ENCODE measurements around the gene CHST15.

The CHST15 gene

GRCh38 chr10:124011464-124011863, 81.9 kb downstream of the CHST15 start:
- DNase-seq (ENCODE audit: low read depth, low spot score): no peak

GRCh38 chr10:124010563-124011131, 82.8 kb downstream of the CHST15 start:
- peak; percentile 80 for DNase-seq (ENCODE audit: low read depth, low spot score)

- no peak for DNase-seq (ENCODE audit: low read depth, low spot score)
Measured at GRCh38 chr10:124010024-124010423, 83.4 kb downstream of the CHST15 start.

GRCh38 chr10:124009231-124010015, 84.0 kb downstream of the CHST15 start:
- DNase-seq (ENCODE audit: low read depth, low spot score): no peak

DNA sequence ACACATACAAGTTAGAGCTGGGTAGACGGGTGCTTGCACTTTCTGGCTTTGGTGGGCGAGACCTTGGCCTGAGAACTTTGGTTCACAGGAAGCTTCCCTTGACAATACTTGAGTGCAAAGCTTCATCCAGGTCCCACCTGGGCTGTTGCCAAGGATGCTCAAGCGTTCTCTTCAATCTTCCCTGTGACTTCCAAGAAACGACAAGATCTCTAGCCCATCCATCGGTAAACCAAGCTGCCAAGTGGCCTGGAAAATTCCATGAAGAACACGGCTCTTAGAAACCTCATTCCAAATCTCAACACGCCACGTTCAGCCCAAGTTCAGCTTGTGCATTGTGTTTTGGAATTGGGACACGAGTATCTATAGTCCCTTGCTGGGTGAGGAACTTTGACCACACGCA, 84.7 kb downstream of the CHST15 start:
- no peak for DNase-seq (ENCODE audit: low read depth, low spot score)

DNA sequence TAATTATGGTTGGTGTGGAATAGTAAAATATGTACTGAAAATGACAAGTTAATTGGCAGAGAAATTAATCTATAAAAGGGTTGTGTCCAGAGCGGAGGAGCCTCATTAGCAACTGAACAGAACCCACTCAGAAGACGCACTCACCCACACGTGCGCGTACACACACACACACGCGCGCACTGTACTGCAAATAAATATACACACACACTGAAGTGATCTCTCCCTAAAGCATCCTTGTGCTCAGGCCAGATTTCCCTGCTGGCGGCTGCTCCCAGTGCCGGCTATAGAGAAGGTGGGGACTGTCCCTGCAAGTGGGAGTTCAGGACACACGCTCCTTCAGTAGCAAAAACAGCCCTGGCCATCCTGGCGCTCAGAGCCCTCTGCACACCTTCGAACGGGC, 85.2 kb downstream of the CHST15 start:
- DNase-seq (ENCODE audit: low read depth, low spot score): no peak

- no peak for DNase-seq (ENCODE audit: low read depth, low spot score)
Measured at GRCh38 chr10:124007773-124008145, 85.6 kb downstream of the CHST15 start.

- no peak for DNase-seq (ENCODE audit: low read depth, low spot score)
Measured at GRCh38 chr10:124007102-124007772, 86.2 kb downstream of the CHST15 start.

- DNase-seq (ENCODE audit: low read depth, low spot score): no peak
Measured at GRCh38 chr10:124006526-124006925, 86.9 kb downstream of the CHST15 start.

DNA sequence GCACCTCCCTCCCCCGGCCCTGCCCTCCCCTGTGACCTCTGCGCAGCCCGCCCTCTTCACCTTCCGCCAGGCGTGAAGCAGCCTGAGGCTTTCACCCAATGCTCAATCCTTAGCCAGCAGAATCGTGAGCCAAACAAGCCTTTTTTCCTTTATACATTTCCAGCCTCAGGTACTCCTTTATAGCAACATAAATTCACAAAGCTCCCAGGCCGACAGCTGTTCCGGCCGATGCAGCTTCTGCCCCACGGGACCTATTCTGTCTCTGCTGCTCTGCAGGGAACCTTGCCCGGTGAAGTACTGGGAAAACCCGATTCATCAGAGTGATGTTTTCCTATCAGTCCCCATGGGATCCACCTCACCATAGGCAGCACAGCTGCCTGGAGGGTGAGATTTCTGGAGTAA, 87.4 kb downstream of the CHST15 start:
- no peak for DNase-seq (ENCODE audit: low read depth, low spot score)

DNA sequence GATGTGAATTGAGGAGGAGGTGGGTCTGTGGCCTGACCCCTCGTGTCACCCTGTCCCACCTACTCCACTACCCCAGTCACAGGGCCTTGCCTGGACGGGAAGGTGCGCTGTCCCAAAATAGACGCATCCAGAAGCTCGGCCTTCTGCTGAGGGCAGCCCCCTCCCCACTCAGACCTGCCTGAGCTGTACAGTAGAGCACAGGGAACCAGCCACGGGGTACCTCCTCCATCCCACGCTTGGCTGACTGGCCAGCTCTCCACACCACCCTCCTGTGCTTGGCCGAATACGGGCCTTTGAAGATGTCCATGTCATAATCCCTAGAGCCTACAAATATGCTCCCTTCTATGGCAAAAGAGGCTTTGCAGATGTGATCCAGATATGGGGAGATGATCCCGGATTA, 88.3 kb downstream of the CHST15 start:
- DNase-seq (ENCODE audit: low read depth, low spot score): no peak

DNA sequence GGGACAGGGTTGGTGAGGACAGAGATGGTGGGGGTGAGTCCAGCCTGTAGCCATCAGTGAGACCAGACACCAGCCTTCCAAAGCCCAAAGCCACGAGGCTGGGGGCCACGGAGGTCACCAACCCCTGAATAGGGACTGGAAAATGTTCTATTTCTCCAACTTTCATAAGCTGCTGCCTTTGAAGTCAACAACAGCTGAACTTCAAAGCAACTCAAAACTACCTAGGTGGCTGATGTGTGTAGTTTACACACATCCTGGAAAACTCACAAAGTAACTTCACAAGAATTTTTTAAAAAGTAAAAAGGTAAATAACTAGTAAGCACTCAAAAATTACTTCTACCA, 88.8 kb downstream of the CHST15 start:
- no peak for DNase-seq (ENCODE audit: low read depth, low spot score)

DNA sequence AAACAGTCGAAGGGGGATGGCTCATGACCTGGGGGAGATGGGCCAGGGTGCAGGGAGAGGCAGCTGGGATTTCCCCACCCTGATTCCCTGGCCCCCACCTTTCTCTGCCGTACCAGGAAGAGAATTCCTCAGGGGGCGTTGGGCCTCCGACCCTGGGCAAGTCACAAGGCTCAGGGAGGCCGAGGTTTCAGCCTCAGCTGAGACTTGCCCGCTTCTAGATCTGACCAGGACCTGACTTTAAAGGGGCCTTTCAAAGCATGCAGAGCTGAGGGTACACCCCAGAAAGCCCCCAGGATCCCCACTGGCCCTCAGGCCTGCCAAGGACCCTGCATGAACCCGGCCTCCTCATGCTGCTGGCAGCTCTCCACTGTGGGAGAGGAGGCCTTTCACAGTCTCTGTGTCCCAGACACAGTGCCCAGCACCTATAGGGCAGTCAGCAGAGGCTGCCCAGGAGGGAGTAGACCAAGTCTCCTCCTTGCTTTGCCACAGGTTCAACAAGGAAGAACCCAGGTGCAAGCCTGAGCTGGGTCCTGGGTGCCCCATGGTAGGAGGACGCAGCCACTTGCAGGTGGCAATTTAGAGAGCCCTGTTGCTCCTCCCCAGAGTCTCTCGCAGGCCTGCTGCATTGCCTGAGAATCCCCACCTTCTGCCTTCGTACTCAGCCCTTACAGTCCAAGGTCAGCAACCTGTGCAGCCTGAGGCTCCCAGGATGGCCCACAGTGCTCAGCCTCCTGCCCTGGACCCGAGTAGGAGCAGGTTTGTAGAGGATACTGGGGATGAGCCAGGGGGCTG, 89.3 kb downstream of the CHST15 start:
- no peak for DNase-seq (ENCODE audit: low read depth, low spot score)

GRCh38 chr10:124003481-124003870, 89.9 kb downstream of the CHST15 start:
- DNase-seq (ENCODE audit: low read depth, low spot score): no peak

GRCh38 chr10:124003070-124003419, 90.4 kb downstream of the CHST15 start:
- no peak for DNase-seq (ENCODE audit: low read depth, low spot score)

DNA sequence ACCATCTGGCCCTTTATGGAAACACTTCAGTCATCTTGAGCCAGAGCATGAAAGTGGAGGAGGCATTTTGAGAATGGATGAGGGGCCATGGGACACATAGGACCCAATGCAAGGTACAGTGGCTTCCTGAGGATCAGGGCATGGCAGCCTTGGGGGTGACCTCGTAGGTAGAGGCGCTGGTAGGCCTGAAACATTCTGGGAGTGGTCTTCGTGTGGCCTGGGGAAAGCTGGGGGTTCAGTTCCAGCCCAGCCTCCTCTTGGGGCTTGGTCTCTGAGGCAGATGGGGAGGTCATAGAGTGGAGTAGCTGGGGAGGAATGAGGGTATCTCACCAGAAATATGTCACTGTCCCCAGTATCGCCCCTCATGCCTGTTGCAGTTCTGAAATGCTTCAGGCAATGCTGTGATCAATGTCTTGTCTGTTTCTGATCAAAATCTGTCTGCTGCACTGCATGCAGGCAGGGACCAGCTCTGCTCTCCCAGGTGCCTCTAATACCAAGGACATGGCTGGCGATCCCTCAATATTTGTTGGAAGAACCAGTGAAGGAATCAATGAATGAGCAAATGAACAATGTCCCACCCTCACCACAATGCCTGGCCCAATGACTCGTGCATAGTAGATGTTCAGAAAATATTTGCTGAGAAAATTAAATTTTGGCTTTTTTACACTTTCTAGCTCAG, 90.9 kb downstream of the CHST15 start:
- no peak for DNase-seq (ENCODE audit: low read depth, low spot score)

DNA sequence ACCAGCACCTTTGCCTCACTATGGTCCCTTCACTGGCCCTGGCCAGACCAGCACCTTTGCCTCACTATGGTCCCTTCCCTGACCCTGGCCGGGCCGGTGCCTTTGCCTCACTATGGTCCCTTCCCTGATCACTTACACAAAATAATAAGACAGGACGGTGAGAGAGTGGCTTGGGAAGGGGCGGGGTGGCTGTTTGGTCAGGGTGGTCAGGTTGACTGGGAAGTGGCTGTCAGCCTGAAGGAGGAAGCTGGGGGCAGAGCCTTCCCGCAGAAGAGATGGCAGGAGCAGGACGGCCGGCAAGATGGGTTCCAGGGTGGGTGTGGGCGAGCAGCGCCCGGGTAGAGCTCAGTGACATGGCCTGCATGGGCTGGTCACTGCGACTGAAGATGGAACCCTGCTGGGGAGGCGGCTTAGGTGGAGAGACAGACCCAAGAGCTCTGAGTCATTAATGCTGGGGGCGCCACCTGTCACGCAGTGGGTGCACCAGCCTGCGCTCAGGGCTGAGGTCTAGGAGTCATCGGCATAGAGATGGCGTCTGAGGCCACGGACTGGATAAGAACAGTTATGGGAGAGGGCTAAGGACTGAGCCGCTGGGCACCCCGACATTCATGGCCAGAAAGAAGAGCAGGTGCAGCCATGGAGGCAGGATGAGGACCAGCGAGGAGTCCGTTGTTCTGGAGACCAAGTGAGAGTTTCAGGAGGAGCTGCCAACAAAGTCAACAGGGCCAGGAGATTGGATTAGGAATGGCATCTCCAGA, 91.8 kb downstream of the CHST15 start:
- no peak for DNase-seq (ENCODE audit: low read depth, low spot score)

- no peak for DNase-seq (ENCODE audit: low read depth, low spot score)
Measured at GRCh38 chr10:124000792-124001201, 92.6 kb downstream of the CHST15 start.

DNA sequence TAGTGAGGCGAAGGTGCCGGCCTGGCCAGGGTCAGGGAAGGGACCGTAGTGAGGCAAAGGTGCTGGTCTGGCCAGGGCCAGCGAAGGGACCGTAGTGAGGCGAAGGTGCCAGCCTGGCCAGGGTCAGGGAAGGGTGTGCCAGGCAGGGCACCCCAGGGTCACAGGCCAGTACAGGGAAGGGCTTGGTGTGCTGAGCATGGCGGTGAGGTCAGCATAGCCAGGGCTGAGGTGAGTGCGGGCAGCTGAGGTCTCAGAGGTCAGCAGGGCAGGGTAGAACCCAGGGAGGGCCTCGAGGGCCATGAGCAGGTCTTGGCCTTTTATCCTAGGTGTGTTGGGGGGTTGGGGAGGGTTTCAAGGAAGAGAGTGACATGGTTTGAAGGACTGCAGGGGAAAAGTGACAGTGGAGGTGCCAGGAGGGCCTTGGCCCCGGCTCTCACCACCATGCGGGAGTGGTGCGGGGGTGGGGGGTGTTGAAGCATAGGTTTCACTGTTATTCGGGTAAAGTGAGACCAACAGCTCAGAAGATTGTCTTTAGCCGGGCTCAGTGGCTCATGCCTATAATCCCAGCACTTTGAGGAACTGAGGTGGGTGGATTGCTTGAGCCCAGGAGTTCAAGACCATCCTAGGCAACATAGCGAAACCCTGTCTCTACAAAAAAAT, 93.3 kb downstream of the CHST15 start:
- DNase-seq (ENCODE audit: low read depth, low spot score): no peak

GRCh38 chr10:123999261-123999660, 94.1 kb downstream of the CHST15 start:
- DNase-seq (ENCODE audit: low read depth, low spot score): no peak

All from iPS DF 19.7 (cell line).